ENCODE results near the gene DPY30.

GRCh38 chr2:31992025-31992579 lies 47.5 kb downstream of the DPY30 start:
- TF ChIP-seq CTCF (IDR thresholded peaks at IDR 0.05): no peak
- TF ChIP-seq EP300 (IDR thresholded peaks at IDR 0.05; ENCODE audit: low read depth): no peak
- TF ChIP-seq POLR2AphosphoS5 (IDR thresholded peaks at IDR 0.05): no peak
